SK-N-SH treated with all-trans-retinoic acid at 6 μM for 48 hours (cell line): ENCODE data around the gene PIAS1.

Experiments
- ARNTL ChIP-seq: fragments of 450-650 bp; formaldehyde crosslinking; IDR thresholded peaks from 2 replicates; pipeline ENCODE4 v1.5.0; 2020; ENCODE audit warnings: low read depth, mild to moderate bottlenecking, moderate library complexity, borderline replicate concordance
- BACH2 ChIP-seq: fragments of 250-450 bp; sonication (Bioruptor Pico); IDR thresholded peaks from 2 replicates; pipeline ENCODE4 v1.9.0; 2021; ENCODE audit warnings: mild to moderate bottlenecking, borderline replicate concordance
- CREB5 ChIP-seq: fragments of 250-450 bp; sonication (Bioruptor Pico); IDR thresholded peaks from 2 replicates; pipeline ENCODE4 v1.5.1; 2020; ENCODE audit warnings: low read depth, mild to moderate bottlenecking, moderate library complexity
- GLIS3 ChIP-seq: fragments of 250-450 bp; sonication (Bioruptor Pico); IDR thresholded peaks from 2 replicates; pipeline ENCODE4 v1.5.0; 2020; ENCODE audit warnings: mild to moderate bottlenecking, moderate library complexity
- OSR1 ChIP-seq: fragments of 250-450 bp; sonication (Bioruptor Pico); IDR thresholded peaks from 2 replicates; pipeline ENCODE4 v1.8.0; 2022; ENCODE audit warnings: moderate library complexity, mild to moderate bottlenecking, inconsistent platforms
- RARB ChIP-seq: fragments of 250-450 bp; sonication (Bioruptor Pico); IDR thresholded peaks from 2 replicates; pipeline ENCODE4 v1.8.0; 2021; ENCODE audit warnings: mild to moderate bottlenecking, moderate library complexity
- TOX ChIP-seq: fragments of 250-450 bp; sonication (Bioruptor Pico); IDR thresholded peaks from 2 replicates; pipeline ENCODE4 v1.8.0; 2021; ENCODE audit warnings: mild to moderate bottlenecking, moderate library complexity, borderline replicate concordance
- ZC3H10 ChIP-seq: fragments of 250-450 bp; sonication (Bioruptor Pico); IDR thresholded peaks from 2 replicates; pipeline ENCODE4 v1.5.1; 2021; ENCODE audit warnings: mild to moderate bottlenecking, moderate library complexity
- ZFP3 ChIP-seq: fragments of 250-450 bp; sonication (Bioruptor Pico); IDR thresholded peaks from 2 replicates; pipeline ENCODE4 v1.5.0; 2020; ENCODE audit warnings: mild to moderate bottlenecking, moderate library complexity
- ZNF565 ChIP-seq: fragments of 450-650 bp; formaldehyde crosslinking; conservative IDR thresholded peaks from 2 replicates; pipeline ENCODE4 v1.5.0; 2020; ENCODE audit warnings: low read depth, mild to moderate bottlenecking, moderate library complexity
- ZNF70 ChIP-seq: fragments of 450-650 bp; formaldehyde crosslinking; IDR thresholded peaks from 2 replicates; pipeline ENCODE4 v1.5.0; 2020; ENCODE audit warnings: mild to moderate bottlenecking, moderate library complexity
- TF ChIP-seq, protein P1 (sequence below): fragments of 250-450 bp; sonication (Bioruptor Pico); IDR thresholded peaks from 2 replicates; pipeline ENCODE4 v1.8.0; 2021; ENCODE audit warnings: low read depth, mild to moderate bottlenecking, moderate library complexity, borderline replicate concordance

- TF ChIP-seq ZNF565 (CRISPR knock-in tag) (no peak), ZFP3 (no peak), TOX (CRISPR knock-in tag) (no peak), ZC3H10 (no peak), RARB (no peak), OSR1 (CRISPR knock-in tag) (no peak), CREB5 (CRISPR knock-in tag) (no peak), BACH2 (CRISPR knock-in tag) (no peak), ZNF70 (no peak), GLIS3 (no peak), ARNTL (CRISPR knock-in tag) (no peak)
- TF ChIP-seq, protein P1, sequence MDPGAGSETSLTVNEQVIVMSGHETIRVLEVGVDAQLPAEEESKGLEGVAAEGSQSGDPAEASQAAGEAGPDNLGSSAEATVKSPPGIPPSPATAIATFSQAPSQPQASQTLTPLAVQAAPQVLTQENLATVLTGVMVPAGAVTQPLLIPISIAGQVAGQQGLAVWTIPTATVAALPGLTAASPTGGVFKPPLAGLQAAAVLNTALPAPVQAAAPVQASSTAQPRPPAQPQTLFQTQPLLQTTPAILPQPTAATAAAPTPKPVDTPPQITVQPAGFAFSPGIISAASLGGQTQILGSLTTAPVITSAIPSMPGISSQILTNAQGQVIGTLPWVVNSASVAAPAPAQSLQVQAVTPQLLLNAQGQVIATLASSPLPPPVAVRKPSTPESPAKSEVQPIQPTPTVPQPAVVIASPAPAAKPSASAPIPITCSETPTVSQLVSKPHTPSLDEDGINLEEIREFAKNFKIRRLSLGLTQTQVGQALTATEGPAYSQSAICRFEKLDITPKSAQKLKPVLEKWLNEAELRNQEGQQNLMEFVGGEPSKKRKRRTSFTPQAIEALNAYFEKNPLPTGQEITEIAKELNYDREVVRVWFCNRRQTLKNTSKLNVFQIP: no peak
These were observed 24.2 kb downstream of the PIAS1 start for GRCh38 chr15:68078365-68078764.
